HG03457 (cell line): Measurements from ENCODE around the gene MMGT1.

Experiments used
- ATAC-seq: cut with Tn5 transposase; IDR thresholded peaks from one replicate; pipeline ENCODE4 v1.9.1; 2021; ENCODE audit warnings: moderate number of reproducible peaks; ENCODE audit not compliant: unreplicated experiment

MMGT1 gene

DNA sequence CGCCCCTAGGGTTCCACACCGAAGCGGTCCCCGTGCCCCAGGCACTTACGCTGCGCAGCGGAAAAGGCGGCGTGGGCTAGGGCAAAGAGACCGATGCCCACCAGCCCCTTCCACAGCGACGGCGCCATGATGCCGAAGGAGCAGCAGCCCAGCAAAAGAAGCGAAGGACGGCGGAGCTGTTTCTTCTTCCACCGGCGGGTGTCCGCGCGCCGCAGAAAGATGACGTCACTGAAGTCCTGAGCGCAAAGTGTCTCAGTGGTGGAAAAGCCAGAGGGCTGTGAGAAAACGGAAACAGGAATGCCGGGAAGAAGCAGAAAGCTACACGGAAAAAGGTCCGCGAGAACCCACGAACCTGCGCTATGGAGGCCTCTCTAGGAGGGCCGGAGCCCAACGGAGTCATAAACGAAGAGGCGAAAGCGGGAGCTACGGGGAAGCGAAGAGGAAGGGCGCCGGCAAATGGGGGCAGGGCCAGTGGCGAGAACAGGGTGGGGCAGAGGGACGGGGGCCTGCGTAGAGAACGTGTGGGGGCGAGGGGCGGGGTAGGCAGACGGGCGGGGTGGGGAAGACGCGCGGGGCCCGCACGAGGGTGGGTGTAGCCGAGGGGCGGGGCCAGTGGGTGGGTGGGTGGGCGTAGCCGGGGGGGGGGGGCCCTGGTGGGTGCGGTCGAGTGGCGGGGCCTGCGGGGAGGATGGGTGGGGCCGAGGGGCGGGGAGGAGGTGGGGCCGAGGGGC lies at the start of gene MMGT1:
Gene MMGT1 (minus strand): TSS at position 441 of the 731 bp plus-strand sequence. CDS start 313 bp downstream, at position 128.
- peak; percentile 69 for ATAC-seq

DNA sequence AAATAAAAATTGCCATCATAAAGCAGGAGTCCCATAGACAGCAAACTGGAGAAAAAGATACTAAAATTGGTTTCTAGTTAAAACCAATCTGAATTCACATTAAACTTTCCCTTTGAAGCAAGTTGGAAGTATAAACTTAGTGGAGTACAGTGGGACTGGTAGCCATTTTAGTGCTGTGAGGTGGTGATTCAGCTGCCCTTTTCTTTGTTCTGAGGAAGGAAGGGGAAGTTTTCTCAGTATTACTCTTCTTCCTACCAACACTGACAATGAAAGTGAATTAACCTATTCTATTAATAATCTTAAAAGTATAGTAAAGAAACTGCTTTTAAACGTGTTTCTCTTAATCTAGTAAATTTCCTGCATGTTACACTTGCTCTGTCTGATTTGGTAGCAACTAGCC lies 48.1 kb upstream of the MMGT1 start:
- ATAC-seq, result no peak

DNA sequence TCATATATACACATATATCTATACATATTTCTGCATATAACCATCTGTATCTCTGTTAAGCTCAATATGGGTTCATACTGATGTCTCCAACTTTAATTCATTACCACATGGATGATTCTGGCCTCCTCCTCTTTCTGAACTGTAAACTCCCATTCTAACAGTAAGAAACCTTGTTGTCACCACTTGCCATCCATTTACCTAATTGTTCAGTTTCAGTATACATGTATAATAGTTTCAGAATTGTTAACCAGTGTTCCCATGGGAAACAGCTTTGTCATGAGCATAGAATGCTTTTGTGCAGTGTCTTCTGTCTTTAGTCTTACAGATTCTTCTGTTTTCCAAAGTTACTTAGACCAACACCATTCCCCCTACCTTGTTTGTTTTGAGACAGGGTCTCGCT lies 47.4 kb upstream of the MMGT1 start:
- peak; percentile 87 for ATAC-seq

DNA sequence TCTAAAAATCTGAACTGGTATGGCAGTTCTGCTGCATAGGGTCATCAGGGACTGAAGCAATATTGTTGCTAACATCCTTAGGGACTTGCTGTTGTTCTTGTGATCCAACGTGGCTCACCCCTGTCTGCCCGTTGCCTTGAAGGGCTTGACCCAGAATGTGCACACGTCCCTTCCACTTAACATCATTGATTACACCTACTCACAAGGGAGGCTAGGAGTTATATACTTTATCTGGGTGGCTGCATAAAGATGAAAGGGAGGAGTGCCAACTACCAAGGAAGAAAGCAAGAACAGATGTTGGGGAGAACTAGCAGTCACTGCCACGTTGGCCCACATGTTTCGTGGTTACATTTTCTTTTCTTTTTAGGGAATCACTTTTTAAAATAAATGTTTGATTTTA lies 45.4 kb upstream of the MMGT1 start:
- ATAC-seq, result no peak

DNA sequence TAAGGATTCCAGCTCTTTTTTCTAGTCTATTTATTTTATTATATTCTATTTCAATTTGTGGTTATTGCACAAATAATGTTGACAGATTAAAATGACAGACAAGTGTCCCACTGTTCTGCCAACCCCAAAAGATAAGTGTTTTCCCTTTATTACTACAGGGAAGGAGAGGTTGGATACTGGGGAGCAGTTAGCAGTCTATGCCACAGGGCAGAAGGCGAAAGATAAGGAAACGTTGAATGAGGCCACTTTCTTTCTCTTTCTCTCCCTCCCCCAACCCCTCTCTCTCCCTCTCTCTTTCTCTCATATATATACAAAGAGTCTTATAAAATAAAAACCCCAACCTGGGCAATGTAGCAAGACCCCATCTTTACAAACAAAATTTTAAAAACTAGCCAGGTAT lies 43.1 kb upstream of the MMGT1 start:
- ATAC-seq, result no peak

DNA sequence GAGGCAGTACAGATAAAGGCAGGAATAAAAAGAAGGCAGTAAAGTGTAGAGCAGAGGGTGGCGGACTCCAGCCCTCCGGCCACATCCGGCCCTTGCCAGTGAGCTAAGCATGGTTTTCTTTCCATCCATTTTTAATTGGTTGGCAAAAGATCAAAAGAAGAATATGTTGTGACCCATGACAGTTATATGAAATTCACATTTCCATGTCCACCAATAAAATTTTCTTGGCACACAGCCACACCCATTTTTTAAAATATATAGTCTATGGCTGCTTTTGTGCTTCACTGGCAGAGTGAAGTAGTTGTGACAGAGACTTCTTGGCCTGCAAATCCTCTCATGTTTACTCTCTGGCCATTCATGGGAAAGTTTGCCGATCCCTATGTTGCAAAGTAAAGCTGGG lies 41.2 kb upstream of the MMGT1 start:
- no peak for ATAC-seq

DNA sequence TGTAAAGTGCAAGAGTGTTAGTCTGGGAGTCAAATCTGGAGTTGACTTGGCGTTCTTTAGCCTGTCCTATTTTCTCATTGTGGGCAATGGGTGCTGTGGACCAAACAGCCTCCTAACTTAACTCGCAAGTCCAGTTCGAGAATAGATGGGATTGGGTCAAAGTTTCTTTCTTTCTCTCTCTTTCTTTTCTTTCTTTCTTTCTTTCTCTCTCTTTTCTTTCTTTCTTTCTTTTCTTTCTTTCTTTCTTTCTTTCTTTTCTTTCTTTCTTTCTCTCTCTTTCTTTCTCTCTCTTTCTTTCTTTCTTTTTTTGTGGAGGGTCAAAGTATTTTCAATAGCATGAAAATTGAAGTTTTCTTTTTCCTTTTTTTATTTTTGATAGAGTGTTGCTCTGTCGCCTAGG lies 14.5 kb upstream of the MMGT1 start:
- no peak for ATAC-seq

DNA sequence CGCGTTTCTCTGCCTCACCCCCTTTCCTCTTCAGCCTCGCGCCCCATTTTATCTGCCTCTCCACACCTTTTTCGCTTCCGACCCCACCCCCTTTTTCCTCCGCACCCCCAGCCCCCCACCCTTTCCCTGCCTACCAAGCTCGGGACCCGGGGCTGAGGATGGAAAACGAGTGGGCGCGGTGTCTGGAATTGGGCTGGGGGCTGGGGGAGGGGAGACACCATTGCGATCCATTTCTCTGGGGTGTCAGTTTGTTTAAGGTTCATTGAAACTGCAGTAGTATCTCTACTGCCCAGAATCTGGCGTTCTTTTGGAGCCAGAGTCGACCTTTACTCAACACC lies 12.2 kb upstream of the MMGT1 start:
- no peak for ATAC-seq

DNA sequence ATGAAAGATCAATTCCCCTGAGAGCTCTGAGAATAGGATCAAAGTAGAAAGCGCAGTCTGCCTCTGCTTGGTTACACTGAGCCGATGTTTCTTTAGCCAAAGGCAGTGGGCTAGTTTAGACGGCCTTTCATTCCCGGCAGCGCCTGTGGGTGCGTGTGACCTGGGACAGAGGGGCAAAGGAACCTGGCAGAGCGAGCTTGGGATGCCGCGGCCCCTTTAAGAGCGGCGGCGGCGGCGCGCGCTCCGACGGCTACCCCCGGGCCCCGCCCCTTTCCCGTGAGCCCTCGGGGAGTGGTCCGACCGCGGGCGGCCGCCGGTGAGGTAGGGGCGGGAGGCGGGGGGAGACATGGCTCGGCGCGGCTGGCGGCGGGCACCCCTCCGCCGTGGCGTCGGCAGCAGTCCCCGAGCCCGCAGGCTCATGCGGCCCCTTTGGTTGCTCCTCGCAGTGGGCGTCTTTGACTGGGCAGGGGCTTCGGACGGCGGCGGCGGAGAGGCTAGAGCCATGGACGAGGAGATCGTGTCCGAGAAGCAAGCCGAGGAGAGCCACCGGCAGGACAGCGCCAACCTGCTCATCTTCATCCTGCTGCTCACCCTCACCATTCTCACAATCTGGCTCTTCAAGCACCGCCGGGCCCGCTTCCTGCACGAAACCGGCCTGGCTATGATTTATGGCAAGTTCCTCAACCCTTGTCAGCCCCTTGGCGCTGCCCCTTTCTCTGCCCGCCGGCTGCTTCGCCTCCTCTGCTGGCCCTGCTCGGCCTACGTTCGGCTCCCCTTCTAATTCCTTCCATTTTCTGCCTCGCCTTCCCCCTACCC lies 11.6 kb upstream of the MMGT1 start, which contains the start of gene SLC9A6:
Gene SLC9A6 (plus strand): TSS at position 279 of the 816 bp plus-strand sequence. CDS start 224 bp downstream, at position 503.
- peak; percentile 89 for ATAC-seq

DNA sequence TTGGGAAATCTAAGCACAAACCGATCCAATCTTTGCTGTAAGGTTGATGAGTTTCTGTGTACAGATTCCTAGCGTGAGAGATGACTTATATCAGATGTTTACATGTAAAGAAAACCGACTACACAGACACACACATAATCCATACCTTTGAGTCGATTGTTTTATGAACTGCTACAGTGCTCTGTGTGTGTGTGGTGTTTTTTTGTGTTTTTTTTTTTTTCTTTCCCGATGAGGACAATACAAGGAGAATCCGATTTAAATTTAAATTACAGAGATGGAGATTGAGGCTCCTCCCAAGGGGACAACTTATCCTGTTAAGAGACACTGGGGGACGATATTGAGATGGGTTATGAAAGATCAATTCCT lies 11.0 kb upstream of the MMGT1 start:
- peak; percentile 23 for ATAC-seq

DNA sequence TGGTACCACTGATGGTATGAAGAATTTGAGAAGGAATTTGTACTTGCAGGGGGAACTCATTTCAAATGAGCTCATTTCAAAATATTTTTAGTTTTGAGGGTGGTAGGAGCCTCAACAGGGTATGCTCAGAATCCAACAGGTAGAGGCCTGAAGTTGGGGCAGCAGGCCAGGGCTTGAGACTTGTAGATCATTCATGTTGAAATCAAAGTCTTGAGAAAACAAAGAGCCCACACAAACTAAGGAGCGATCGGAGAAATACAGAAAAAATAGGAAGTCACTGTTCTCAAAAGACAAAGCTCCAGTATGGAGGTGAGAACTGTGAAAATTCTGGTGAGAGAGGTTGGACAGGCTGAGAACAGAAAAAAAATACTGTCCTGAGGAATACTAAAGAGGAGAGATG lies 10.5 kb upstream of the MMGT1 start:
- no peak for ATAC-seq

DNA sequence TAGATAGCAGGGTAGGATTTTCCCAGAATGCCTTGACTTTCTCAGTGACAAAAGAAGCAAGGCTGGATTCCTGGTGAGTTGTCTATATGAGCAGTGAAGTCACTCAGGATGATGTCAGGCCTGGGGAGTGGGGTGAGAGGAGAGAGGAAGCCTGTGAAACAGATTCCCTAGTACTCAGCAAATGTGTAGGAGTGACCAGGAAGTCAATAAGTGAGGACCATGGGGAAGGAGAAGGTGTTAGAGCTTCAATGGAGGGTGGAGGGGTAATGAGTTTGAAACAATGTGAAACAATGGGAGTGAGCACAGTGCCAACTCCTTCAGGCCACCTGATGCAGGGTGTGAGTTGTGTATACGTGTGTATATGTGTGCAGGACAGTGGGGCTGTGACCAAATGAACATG lies 9.1 kb upstream of the MMGT1 start:
- ATAC-seq, result no peak

DNA sequence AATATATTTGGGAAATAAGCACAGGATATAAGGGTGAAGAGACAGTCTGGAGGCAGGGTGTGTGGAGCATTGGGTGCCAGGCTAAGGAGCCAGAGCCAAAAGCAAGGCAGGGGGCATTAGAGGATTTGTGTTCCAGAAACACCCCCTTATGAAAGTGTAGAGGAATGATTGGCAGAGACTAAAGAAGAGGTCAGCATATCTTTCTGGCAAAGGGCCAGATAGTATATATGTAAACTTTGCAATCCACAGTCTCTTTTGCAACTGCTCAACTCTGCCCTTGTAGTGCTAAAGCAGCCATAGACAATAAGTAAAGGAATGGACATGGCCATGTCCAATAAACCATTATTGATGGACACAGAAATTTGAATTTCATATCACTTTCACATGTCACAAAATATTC lies 7.9 kb upstream of the MMGT1 start:
- ATAC-seq, result no peak

DNA sequence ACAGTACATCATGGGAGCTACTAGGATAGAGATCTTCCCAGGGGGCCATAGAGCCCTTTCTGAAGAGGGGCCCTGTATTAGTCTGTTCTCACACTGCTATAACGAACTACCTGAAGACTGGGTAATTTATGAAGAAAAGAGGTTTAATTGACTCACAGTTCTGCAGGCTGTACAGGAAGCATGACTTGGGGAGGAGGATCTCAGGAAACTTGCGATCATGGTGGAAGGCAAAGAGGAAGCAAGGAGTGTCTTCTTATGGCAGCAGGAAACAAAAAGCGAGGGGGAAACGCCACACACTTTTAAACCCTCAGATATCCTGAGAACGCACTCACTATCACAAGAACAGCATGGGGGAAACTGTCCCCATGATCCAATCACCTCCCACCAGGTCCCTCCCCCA lies 7.2 kb upstream of the MMGT1 start:
- ATAC-seq, result no peak

DNA sequence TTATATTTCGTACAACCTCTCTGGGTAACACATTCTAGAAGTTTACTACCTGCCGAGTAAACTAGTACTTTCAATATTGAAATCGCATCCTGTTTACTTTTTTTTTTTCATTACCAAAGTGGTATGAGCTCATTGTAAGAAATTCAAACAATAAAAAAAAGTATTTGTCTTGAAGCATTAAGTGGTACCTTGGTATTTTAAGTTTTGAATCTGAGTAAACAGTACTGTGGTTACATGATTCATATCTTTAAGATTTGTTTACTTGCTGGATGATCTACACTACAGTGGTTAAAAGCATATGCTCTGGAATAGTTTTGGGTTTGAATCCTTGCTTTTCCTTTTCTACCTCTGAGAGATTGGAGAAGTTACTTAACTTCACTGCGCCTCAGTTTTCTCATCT lies 3.8 kb upstream of the MMGT1 start:
- no peak for ATAC-seq

DNA sequence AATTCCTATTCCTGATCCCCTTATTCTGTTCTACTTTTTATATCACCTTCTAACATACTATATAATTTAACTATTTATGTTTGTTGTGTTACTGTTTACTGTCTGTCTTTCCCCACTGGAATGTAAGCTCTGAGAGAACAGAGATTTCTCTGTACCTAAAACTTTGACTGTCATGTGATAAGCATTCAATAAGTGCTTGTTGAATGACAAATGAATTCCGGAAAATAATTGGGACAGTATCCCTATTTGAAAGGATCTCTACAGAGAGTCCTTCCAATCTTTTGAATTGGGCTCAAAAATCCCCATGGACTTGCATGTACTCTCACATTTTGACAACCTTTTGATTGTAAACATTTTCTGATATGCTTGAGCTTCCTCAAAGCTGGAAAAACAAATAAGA lies 1.6 kb upstream of the MMGT1 start:
- ATAC-seq, result no peak

DNA sequence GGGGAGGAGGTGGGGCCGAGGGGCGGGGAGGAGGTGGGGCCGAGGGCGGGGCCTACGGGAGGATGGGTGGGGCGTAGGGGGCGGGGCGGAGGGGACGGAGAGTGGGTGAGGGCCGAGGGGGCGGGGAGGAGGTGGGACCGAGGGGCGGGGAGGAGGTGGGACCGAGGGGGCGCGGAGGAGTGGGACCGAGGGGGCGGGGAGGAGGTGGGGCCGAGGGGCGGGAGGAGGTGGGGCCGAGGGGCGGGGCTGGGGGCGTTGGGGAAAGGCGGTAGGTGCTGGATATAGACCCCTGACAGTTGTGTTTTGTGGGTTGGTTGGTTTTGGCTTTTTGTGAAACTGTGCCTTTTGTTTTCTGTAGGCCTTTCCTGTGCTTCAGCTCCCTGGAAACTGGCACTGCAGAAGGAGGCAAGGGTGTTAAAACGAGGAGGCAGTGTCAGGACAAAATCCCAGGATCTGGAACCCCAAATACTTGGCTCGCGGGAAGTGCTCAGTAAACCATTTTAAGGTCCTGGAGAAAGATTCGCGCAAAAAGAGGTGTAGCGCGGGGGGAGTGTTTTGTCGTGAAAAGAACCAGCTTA lies 580 bp upstream of the MMGT1 start:
- ATAC-seq, result no peak

DNA sequence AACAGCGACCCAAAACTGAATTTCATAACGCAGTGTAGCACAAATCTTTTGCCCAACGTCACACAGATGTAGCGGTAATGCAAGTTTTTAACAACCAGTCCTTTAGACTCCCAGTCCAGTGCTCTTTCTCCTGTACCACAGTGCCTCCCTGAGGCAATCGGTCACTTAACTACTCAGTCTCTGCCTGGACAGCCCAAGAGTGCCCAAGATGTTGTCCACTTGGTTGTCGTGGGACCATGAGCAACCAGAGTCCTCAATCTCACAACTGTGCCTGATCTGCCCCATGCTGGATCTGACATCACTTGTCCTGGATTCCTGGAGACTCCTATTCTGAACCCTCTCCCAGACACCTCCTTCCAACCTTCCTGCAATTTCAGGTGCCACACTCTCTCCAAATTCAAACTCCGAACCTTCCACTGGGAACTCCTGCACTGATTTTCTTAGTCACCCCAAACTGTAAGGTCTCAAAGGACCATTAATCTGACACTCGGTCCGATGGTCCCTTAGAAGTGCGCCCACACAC lies 702 bp downstream of the MMGT1 start:
- no peak for ATAC-seq

DNA sequence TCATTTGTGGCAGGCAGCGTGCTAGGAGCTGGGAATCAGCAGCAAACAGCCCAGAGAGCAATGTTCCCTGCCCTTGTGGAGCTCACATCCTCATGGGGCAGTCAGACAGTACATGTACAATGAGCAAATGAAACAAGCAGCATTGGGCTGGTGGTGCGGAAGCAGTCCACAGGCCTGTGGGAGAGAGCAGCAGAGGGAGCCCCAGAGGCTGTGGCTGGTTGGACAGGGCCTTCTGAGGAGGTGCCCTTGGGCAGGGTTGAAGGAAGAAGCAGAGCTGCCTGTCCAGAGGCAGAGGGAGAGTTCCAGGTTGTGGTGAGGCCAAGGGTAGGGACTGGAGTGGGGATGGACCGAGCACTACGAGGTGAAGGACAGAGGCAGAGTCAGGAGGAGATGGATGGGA lies 22.5 kb downstream of the MMGT1 start:
- ATAC-seq, result no peak

DNA sequence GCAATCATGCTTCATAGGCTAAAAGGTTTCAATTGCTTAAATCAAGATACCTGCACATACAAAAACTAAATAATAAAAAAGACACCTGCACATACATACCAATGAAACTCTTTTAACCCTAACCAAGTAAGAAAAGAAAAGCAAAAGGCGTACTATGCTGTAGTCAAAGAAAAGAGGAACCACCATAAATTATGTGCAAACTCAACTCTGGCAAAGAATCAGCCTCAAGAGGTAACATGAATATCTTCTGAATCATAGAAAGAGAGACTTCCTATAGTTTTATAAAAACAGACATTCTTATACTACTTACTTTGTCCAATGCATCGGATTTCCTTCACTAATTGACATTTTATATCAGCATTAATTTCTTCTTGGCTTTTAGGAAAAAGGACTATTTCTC lies 29.3 kb downstream of the MMGT1 start:
- ATAC-seq, result no peak

DNA sequence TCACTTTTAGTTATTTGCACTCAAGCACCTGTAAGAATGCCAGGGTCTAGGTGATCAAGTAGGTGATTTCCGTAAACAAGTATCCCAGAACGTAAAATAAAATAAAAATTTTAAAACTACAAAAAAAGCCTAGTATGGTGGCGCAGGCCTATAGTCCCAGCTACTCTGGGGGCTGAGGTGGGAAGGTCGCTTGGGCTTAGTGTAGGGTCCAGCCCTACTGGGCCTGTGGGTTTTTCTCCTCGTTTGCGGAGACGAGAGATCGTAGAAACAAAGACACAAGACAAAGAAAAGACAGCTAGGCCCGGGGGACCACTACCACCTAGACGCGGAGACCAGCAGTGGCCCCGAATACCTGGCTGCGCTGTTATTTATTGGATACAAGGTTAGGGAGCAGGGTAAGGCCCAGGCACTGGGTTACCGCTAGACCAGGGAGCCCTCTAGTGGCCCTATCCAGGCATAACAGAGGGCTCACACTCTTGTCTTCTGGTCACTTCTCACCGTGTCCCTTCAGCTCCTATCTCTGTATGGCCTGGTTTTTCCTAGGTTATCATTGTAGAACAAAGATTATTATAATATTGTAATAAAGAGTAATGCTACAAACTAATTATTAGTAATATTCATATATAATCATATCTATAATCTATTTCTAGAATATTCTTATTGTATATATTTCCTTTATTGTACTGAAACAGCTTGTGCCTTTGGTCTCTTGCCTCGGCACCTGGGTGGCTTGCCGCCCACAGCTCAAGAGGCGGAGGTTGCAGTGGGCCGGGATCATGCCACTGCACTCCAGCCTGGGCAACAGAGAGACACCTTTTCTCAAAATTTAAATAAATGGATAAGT lies 41.9 kb downstream of the MMGT1 start:
- no peak for ATAC-seq
